ENCODE results near the gene ADGRB3. TPM values are rescaled to one million over a fixed set of nuclear protein-coding genes. Genes with fewer than 3 reads are reported as not detected.

ADGRB3 gene
- total RNA-seq, 4 donors from 2014 or later = 1.6 to 2.6 (median 1.8) TPM

- TF ChIP-seq CTCF (IDR thresholded peaks at IDR 0.05; ENCODE audit: low read depth) = no peak
Measured at GRCh38 chr6:68771426-68771825, 136.3 kb downstream of the ADGRB3 start.

GRCh38 chr6:68774843-68775242 lies 139.8 kb downstream of the ADGRB3 start:
- TF ChIP-seq CTCF (IDR thresholded peaks at IDR 0.05; ENCODE audit: low read depth) = no peak

GRCh38 chr6:68776354-68776753 lies 141.3 kb downstream of the ADGRB3 start:
- TF ChIP-seq CTCF (IDR thresholded peaks at IDR 0.05; ENCODE audit: low read depth) = no peak

- TF ChIP-seq CTCF (IDR thresholded peaks at IDR 0.05; ENCODE audit: low read depth) = no peak
Measured at GRCh38 chr6:68777956-68778355, 142.9 kb downstream of the ADGRB3 start.

- no peak for TF ChIP-seq CTCF (IDR thresholded peaks at IDR 0.05; ENCODE audit: low read depth)
Measured at GRCh38 chr6:68778356-68779020, 143.4 kb downstream of the ADGRB3 start.

- TF ChIP-seq CTCF (IDR thresholded peaks at IDR 0.05; ENCODE audit: low read depth) = no peak
Measured at GRCh38 chr6:68779366-68779765, 144.3 kb downstream of the ADGRB3 start.

GRCh38 chr6:68826501-68826900 lies 191.4 kb downstream of the ADGRB3 start:
- no peak for TF ChIP-seq CTCF (IDR thresholded peaks at IDR 0.05; ENCODE audit: low read depth)

Measured in subcutaneous adipose tissue (tissue), 4 donors.